Measurements from ENCODE around the gene SPOCK1.

DNA sequence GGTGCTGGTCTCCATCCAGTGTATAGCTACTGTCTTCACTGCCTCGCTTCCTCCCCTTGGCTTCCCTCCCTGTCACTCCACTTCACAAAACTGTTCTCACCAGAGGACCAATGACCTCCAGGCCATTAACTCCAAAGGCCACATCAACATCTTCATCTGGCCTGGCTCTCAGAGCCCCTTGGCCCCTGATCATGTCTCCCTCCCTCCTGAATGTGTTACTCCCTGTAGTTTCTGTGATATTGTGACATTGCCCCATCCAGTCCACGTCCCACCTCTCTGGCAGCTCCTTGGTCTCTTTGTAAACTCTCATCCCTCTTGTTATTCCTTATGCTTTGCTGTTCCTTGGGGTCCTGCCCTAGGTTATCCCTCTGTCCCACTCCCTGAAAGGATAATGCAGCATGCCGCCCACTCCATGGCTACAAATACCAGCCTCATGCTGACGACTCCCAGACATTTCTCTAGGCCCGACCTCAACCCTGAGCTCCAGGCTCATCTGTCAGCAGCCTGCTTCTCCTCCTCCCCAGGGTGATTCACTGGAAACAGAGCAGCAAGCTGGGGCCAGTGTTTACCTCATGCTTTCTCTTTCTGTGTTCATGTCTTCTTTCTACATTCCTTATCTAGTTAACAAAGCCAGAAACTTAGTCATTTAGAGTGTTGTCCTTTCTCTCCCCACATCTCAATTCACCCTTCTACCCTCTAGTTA lies 312.2 kb downstream of the SPOCK1 start:
- TF ChIP-seq ZNF384 (IDR thresholded peaks at IDR 0.05) (no peak), SP1 (IDR thresholded peaks at IDR 0.05) (no peak), HDGF (IDR thresholded peaks at IDR 0.05; ENCODE audit: borderline replicate concordance) (no peak), SUZ12 (IDR thresholded peaks at IDR 0.05) (no peak), PKNOX1 (IDR thresholded peaks at IDR 0.05) (no peak), ARNT (IDR thresholded peaks at IDR 0.05) (no peak), LEF1 (IDR thresholded peaks at IDR 0.05; ENCODE audit: borderline replicate concordance) (no peak), FOXK2 (IDR thresholded peaks at IDR 0.05) (no peak), NFRKB (IDR thresholded peaks at IDR 0.05) (no peak), ELF4 (IDR thresholded peaks at IDR 0.05) (no peak), FOXM1 (IDR thresholded peaks at IDR 0.05; ENCODE audit: borderline replicate concordance) (no peak), BHLHE40 (IDR thresholded peaks at IDR 0.05; ENCODE audit: borderline replicate concordance) (no peak), L3MBTL2 (conservative IDR thresholded peaks at IDR 0.05) (no peak)

Data from HEK293T (cell line).